ENCODE results near the gene PTGS1. TPM values are rescaled to one million over a fixed set of nuclear protein-coding genes. Genes with fewer than 3 reads are reported as not detected.
"Not testable (repeated sequence)": the region's sequence is repeated elsewhere in the genome, so short reads cannot be mapped to it uniquely, and the experiment has no call there.

Gene PTGS1
- polyA plus RNA-seq, 3 donors = 0.95 to 8.3 (median 4.7) TPM

- no peak overlapping the region for H3K27ac ChIP-seq (ENCODE audit: low read depth, low read length)
- WGBS, 3 donors = 87 to 95% (median 93%) methylated on average over 5 of the region's 5 CpGs
Measured at GRCh38 chr9:122389195-122389594, 18.4 kb downstream of the PTGS1 start.

- no peak overlapping the region for H3K27ac ChIP-seq (ENCODE audit: low read depth, low read length)
- 37 to 51% (median 44%) methylated on average over 11 of the region's 11 CpGs for WGBS, 3 donors
Measured at GRCh38 chr9:122389799-122390481, 19.1 kb downstream of the PTGS1 start.

- no peak overlapping the region for H3K27ac ChIP-seq (ENCODE audit: low read depth, low read length)
Measured at GRCh38 chr9:122392284-122392683, 21.5 kb downstream of the PTGS1 start.

GRCh38 chr9:122392714-122393113 is 21.9 kb downstream of the PTGS1 start:
- 72 to 87% (median 73%) methylated on average over 2 of the region's 2 CpGs for WGBS, 3 donors
- H3K27ac ChIP-seq (ENCODE audit: low read depth, low read length) = no peak overlapping the region

More at GRCh38 chr9:122392284-122392683, 21.5 kb downstream of the PTGS1 start:
- 91 to 96% (median 95%) methylated on average over 9 of the region's 9 CpGs for WGBS, 3 donors

- no peak overlapping the region for H3K27ac ChIP-seq (ENCODE audit: low read depth, low read length)
- WGBS, 3 donors = 72 to 83% (median 78%) methylated on average over 8 of the region's 8 CpGs
Measured at GRCh38 chr9:122393284-122393983, 22.6 kb downstream of the PTGS1 start.

GRCh38 chr9:122394265-122395125 is 23.7 kb downstream of the PTGS1 start:
- 38 to 67% (median 44%) methylated on average over 9 of the region's 9 CpGs for WGBS, 3 donors
- no peak overlapping the region for H3K27ac ChIP-seq (ENCODE audit: low read depth, low read length)

- H3K27ac ChIP-seq (ENCODE audit: low read depth, low read length) = no peak overlapping the region
- WGBS, 3 donors = 74 to 87% (median 83%) methylated on average over 2 of the region's 2 CpGs
Measured at GRCh38 chr9:122396614-122397148, 25.9 kb downstream of the PTGS1 start.

GRCh38 chr9:122397749-122398148 is 26.9 kb downstream of the PTGS1 start:
- 93 to 95% (median 94%) methylated on average over 2 of the region's 2 CpGs for WGBS, 3 donors
- no peak overlapping the region for H3K27ac ChIP-seq (ENCODE audit: low read depth, low read length)

- 81 to 91% (median 88%) methylated on average over 3 of the region's 3 CpGs for WGBS, 3 donors
- no peak overlapping the region for H3K27ac ChIP-seq (ENCODE audit: low read depth, low read length)
Measured at GRCh38 chr9:122398371-122398924, 27.6 kb downstream of the PTGS1 start.

GRCh38 chr9:122401896-122402295 is 31.1 kb downstream of the PTGS1 start:
- H3K27ac ChIP-seq (ENCODE audit: low read depth, low read length) = no peak overlapping the region
- 88 to 96% (median 95%) methylated on average over 8 of the region's 8 CpGs for WGBS, 3 donors

GRCh38 chr9:122402403-122402871 is 31.6 kb downstream of the PTGS1 start:
- WGBS, 3 donors = 16 to 56% (median 29%) methylated on average over 3 of the region's 3 CpGs
- no peak overlapping the region for H3K27ac ChIP-seq (ENCODE audit: low read depth, low read length)

- no peak overlapping the region for H3K27ac ChIP-seq (ENCODE audit: low read depth, low read length)
- WGBS, 3 donors = 85 to 94% (median 91%) methylated on average over 3 of the region's 3 CpGs
Measured at GRCh38 chr9:122402874-122403273, 32.0 kb downstream of the PTGS1 start.

GRCh38 chr9:122403381-122404000 is 32.7 kb downstream of the PTGS1 start:
- no peak overlapping the region for H3K27ac ChIP-seq (ENCODE audit: low read depth, low read length)
- 37 to 81% (median 77%) methylated on average over 6 of the region's 6 CpGs for WGBS, 3 donors

GRCh38 chr9:122405304-122406069 is 34.7 kb downstream of the PTGS1 start:
- not testable (repeated sequence) for H3K27ac ChIP-seq (ENCODE audit: low read depth, low read length)
- 75 to 84% (median 80%) methylated on average over 15 of the region's 15 CpGs for WGBS, 3 donors

- WGBS, 3 donors = 35 to 77% (median 71%) methylated on average over 51 to 60 of the region's 61 CpGs
- H3K27ac ChIP-seq (ENCODE audit: low read depth, low read length) = no peak overlapping the region
Measured at GRCh38 chr9:122406070-122406890, 35.5 kb downstream of the PTGS1 start.

GRCh38 chr9:122414108-122414507 is 43.3 kb downstream of the PTGS1 start:
- not testable (repeated sequence) for H3K27ac ChIP-seq (ENCODE audit: low read depth, low read length)
- WGBS, 3 donors = 73 to 75% (median 74%) methylated on average over 7 of the region's 7 CpGs
